GM19239 (cell line): Measurements from ENCODE around the gene R3HDM2.

ENCODE experiments used
- DNase-seq: peaks from one replicate; pipeline ENCODE4 v3.0.0; 2011; ENCODE audit warnings: low spot score; ENCODE audit not compliant: insufficient read length
- FAIRE-seq: peaks from 2 replicates; lab custom pipeline; 2011; peaks lifted over from hg19 to GRCh38; lab: Jason Lieb, UNC

R3HDM2 gene

DNA sequence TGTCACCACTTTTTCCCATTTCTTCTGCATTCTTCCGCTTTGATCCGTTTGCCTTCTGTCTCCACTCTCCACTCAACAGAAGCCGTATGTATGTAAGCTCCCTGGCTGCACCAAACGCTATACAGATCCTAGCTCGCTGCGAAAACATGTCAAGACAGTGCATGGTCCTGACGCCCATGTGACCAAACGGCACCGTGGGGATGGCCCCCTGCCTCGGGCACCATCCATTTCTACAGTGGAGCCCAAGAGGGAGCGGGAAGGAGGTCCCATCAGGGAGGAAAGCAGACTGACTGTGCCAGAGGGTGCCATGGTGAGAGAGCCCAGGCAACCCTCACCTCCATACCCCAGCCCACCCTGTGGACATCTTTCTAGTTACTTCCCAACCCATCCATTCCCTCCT lies 37.1 kb upstream of the R3HDM2 start:
- DNase-seq (no peak), FAIRE-seq (no peak)

DNA sequence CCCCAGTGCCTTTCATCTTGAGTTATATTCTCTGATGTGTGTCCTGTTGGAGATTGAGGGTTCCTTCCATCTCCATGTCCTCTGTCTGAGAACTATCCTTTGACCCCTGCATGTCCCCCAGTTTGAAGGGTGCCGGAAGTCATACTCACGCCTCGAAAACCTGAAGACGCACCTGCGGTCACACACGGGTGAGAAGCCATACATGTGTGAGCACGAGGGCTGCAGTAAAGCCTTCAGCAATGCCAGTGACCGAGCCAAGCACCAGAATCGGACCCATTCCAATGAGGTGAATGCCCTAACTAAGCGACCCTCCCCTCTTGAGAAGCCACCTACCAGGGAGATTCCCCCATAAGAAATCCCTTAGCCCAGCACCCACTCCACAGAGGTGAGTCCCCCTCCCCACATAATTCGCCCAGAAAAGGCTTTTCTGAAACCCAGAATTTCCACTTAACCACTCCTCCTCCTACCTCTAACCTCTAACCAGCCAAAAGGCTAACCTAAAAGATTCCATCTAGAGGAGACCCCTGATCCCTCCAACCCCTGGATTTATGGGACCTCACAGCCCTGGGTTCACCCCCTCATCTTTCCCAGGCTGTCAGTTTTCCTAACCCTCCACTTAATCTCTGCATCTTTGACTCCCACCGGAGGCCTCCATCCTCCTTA lies 36.5 kb upstream of the R3HDM2 start:
- FAIRE-seq: no peak
- DNase-seq: no peak

DNA sequence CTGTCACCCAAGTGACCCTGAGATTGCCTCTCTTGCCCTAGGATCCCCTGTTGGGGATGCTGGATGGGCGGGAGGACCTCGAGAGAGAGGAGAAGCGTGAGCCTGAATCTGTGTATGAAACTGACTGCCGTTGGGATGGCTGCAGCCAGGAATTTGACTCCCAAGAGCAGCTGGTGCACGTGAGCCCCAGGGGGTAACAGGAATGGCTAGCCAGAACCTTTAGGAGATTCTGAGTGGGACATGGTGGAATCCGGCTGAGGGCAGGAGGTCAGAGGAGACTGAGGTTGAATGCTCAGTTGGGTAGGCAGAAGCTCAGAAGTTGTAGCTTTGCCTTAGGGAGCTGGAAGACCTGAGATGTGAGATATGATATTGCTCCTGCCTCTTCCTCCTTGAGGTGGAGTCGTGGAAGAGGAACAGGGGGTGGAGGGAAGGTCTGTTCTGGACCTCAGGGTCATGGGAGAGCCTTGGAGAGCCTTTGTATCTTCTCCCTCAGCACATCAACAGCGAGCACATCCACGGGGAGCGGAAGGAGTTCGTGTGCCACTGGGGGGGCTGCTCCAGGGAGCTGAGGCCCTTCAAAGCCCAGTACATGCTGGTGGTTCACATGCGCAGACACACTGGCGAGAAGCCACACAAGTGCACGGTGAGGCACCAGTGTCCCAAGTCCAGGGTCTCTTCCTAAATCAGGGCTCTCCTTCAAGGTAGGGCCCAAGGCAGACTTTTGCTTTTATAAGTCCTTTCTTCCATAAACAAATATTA lies 35.1 kb upstream of the R3HDM2 start:
- DNase-seq (no peak), FAIRE-seq (no peak)

DNA sequence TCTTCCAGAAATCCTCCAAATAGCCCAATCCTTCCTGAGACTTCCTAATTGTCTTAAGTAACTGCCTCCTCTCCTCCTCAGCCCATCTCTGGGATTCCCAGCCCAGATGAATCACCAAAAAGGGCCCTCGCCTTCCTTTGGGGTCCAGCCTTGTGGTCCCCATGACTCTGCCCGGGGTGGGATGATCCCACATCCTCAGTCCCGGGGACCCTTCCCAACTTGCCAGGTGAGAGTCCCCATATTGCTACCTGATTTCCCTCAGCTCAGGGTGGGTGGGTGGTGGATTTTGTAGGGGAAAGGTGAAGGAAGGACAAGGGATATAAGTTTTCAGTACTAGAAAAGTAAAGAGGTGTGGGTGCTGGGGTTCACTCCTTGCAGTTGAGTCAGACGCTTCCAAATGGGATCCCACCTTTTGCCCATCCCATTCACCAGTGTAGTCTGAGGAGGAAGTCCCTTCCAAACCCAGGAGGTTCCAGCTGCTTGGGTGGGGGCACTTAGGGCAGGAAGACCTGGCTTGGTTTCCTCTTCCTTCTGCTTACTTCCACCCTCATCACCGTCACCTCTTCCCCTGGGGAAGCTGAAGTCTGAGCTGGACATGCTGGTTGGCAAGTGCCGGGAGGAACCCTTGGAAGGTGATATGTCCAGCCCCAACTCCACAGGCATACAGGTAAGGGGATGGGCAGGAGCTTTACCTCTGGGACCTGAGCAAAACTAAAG lies 34.3 kb upstream of the R3HDM2 start:
- DNase-seq: no peak
- FAIRE-seq: no peak

DNA sequence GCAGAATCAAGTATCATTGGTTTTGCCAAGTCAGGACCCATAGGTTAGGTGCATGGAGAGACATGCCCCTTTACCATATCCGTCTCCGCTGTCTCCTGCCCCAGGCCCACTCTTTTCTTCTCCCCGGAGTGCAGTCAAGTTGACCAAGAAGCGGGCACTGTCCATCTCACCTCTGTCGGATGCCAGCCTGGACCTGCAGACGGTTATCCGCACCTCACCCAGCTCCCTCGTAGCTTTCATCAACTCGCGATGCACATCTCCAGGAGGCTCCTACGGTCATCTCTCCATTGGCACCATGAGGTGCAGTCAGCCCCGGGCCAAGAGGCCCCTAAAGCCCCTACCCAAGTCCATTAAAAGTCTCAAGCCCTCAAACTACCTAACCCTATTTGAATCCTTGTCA lies 33.7 kb upstream of the R3HDM2 start:
- DNase-seq (no peak), FAIRE-seq (no peak)

DNA sequence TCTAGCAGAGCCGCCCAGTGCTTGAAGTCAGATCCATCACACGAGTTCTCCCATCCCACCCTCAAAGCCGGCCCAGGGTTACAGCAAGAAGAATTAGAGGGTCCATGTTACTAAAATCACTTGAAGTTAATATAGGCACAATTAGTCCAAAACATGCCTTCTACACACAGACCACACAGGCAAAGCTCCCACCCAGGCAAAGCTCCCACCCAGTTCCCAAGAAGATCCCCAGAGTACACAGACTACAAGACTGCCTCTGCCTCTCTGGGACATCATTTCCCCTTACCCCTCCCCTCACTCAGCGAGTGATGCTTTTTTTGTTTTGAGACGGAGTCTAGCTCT lies 32.0 kb upstream of the R3HDM2 start:
- no peak for DNase-seq
- no peak for FAIRE-seq

DNA sequence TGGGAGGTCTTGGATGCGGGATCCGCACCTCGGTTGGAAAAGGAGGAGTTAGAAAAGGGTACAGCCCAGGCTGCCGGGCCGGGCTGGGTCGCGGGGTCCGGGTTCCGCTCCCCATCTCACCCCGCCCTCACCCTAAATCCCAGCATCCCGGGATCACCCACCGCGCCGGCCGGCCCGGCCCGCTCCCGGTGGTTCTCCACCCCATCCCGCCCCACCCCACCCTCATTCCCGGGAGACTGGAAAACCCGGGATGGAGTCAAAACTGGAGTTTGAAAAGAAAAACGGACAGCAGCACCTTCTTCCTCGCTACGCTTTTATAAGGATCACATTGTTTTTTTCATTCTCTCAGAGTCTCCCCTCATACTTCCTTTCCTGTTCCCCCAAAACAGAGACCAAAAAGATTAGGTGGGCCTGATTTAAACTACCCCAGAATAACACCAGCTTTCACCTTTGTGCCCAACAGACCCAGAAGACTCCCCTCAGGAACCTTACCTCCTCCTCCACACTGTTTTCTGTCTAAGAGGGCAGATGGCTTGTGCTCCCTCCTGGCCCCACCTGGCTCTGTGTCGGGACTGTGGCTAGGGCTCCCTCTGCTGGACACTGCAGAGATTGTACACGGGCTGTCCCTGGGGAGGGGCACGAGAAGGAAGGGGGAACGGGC lies 31.5 kb upstream of the R3HDM2 start:
- DNase-seq (peak; percentile 91), FAIRE-seq (peak; percentile 96)

DNA sequence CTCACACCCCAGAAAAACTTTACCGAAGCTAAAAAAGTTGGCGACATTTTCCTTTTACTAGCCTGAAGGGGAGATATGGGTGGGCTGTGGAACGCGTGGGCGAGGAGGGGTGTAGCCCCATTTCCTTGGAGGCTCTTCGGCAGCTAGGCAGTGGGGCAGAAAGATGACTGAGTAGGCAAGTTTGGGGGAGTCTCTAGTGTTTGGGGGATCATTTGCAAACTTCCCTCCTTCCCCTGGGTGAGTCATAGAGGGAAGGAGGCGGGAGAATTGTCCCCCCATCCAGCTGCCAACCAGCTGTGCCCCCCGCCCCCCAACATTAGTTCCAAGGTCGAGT lies 31.0 kb upstream of the R3HDM2 start:
- FAIRE-seq (no peak), DNase-seq (no peak)

DNA sequence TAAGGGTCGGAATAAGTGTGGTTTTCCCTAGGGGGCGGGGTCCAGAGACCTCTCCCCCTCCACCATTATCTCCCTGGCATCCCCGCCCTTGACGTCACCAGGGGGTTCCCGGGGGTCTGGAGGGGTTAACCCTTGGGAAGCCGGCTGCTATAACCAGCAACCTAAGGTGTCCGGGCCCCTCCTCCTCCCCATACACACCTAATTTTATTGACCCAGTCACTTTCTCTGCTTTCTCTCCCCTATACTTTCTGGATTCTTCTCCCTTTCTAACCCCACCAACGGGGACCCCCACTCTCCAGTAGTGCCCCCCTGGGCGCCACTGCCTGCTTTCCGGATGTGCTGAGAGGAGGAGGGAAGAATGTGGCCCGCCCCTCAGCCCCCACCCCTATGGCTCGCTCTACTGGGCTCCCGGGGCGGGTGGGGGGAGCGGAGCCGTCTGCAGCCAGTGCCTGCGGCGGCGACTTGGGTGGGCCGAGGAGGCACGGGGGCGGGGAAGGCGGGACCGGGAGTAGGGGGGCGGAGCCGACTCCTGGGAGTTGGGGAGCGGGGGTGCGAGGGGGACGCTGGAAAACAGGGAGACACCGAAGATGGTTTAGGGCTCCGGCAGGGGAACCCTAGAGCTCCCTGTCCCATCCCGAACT lies 30.6 kb upstream of the R3HDM2 start:
- DNase-seq (no peak), FAIRE-seq (no peak)

DNA sequence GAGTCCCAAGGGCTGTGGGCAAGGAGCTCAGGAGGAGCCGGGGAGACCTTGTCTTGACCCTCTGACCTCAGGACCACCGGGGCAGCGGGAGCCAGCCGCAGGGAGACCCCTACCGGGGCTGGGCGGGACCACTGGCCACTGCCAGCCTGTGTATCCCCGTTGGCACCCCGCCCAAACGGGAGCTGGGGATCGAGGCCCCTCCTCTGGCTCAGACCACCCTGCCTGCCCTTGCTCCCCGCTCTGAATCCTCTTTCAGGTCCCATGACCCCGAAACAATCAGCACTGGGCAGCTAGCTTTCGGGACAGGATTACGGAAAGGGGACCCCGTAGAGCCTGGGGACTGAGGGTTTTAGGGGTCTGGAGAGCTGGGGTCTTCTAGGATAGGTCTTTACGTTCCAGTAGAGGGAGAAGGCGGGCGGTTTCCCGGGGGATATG lies 30.0 kb upstream of the R3HDM2 start:
- no peak for FAIRE-seq

DNA sequence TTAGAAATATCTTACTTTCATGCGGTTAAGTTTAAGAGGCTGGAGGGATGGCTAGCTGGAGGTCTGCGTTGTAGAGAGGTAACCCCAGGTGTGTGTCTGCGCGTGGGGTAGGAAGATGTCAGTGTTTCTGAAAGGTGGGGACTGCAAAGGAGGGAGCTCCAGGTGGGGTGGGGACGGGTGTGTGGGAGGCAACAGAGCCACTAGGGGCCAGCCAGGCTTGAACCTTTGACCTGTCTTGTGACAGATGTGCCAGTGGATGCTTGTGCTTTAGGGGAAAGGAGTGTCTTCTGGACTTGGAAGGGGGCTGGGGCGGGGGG lies 29.6 kb upstream of the R3HDM2 start:
- FAIRE-seq: no peak
- no peak for DNase-seq

More for the DNA sequence above, 30.0 kb upstream of the R3HDM2 start:
- no peak for DNase-seq

DNA sequence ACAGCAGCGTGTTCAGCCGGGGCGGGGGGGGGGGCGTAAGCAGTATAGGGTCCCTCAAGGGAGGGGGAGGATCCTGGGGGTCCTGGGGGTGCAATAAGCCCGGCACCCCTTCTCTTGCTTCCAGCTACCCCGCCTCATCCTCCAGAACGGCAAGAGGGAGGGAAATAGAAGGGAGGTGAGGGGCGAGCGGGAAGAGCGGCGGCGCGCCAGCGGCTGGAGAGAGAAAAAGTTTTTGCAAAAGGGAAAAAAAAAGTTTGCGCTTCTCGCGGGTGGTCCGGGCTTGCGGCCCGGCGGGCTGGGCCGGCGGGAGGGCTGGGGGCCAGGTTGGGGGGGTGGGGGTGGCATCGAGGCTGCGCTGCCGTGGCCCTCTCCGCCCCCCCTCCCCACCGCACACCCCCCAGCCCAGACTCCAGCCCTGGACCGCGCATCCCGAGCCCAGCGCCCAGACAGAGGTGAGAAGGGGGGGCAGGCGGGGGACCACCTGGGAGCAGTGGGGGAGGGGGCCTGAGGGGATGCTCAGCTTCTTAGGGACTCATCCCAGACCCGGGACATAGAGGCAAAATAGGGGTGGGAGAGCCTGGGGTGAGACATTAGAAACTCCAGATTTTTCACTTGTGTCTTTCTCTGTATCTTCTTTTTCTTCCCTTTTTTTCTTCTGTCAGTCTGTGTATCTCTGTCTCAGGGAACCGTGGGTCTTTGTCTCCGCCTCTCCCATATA lies 29.1 kb upstream of the R3HDM2 start, which contains the start of gene GLI1:
GLI1 (plus strand) TSS at position 36 of the 718 bp plus-strand sequence. CDS start 3,907 bp downstream, outside the sequence.
- no peak for FAIRE-seq
- no peak for DNase-seq

DNA sequence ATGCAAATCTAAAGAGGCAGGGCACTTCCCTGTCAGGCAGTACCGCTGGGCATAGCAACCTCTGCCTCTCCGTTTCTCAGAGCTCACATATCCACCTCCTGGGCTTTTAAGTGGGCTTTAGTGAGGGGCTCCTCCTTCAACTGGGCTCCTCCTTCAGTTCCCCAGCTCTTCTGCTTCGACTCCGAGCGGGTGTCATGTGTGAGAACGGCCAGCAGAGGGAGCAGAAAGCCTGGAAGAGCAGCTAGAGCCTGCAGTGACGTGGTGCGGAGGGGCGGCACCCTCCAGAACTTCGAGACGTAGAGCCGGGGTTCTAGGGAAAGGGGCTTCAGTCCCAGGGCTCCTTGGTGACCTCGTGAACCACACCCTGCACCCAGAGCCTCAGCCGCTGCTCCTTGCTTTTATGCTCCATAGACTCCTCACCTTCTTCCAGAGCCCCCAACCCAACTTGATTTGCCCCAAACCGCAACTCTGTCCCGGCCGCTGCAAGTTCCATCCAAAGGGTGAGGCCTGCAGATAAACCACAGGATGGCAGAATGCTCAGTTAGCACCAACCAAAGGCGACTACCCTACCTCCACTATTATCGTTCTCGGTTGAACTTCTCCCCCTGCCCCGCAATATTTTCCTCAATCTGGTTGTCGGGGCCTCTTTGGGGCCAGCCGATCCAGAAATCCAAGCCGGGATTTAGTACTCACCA lies 28.4 kb upstream of the R3HDM2 start:
- DNase-seq (peak; percentile 81), FAIRE-seq (peak; percentile 92)

DNA sequence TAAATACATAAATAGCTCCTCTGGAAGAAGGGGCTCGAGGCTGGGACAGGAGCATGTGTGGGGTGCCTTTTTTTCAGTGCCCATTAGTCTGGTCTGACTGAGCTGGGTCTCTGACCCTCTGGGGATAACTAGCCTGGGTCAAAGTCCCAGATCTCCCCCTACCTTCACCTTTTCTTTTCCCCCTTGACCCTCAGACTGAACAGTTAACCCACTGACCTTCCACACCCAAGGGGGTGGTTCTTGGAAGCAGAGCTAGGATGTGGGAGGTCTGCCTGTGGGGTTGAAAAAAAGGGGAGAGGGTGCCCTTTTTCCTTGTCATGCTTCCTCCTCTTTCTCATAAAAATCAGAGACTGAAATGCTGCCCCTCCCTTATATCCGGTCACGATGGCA lies 27.8 kb upstream of the R3HDM2 start:
- DNase-seq (no peak), FAIRE-seq (no peak)

DNA sequence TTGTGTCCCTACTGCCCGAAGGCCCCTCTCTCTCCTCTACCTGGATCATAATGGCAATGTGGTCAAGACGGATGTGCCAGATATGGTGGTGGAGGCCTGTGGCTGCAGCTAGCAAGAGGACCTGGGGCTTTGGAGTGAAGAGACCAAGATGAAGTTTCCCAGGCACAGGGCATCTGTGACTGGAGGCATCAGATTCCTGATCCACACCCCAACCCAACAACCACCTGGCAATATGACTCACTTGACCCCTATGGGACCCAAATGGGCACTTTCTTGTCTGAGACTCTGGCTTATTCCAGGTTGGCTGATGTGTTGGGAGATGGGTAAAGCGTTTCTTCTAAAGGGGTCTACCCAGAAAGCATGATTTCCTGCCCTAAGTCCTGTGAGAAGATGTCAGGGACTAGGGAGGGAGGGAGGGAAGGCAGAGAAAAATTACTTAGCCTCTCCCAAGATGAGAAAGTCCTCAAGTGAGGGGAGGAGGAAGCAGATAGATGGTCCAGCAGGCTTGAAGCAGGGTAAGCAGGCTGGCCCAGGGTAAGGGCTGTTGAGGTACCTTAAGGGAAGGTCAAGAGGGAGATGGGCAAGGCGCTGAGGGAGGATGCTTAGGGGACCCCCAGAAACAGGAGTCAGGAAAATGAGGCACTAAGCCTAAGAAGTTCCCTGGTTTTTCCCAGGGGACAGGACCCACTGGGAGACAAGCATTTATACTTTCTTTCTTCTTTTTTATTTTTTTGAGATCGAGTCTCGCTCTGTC lies 26.1 kb upstream of the R3HDM2 start:
- no peak for DNase-seq
- FAIRE-seq: no peak

DNA sequence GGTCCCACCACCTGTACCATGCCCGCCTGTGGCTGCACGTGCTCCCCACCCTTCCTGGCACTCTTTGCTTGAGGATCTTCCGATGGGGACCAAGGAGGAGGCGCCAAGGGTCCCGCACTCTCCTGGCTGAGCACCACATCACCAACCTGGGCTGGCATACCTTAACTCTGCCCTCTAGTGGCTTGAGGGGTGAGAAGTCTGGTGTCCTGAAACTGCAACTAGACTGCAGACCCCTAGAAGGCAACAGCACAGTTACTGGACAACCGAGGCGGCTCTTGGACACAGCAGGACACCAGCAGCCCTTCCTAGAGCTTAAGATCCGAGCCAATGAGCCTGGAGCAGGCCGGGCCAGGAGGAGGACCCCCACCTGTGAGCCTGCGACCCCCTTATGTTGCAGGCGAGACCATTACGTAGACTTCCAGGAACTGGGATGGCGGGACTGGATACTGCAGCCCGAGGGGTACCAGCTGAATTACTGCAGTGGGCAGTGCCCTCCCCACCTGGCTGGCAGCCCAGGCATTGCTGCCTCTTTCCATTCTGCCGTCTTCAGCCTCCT lies 25.4 kb upstream of the R3HDM2 start:
- DNase-seq (peak; percentile 35), FAIRE-seq (peak; percentile 70)

DNA sequence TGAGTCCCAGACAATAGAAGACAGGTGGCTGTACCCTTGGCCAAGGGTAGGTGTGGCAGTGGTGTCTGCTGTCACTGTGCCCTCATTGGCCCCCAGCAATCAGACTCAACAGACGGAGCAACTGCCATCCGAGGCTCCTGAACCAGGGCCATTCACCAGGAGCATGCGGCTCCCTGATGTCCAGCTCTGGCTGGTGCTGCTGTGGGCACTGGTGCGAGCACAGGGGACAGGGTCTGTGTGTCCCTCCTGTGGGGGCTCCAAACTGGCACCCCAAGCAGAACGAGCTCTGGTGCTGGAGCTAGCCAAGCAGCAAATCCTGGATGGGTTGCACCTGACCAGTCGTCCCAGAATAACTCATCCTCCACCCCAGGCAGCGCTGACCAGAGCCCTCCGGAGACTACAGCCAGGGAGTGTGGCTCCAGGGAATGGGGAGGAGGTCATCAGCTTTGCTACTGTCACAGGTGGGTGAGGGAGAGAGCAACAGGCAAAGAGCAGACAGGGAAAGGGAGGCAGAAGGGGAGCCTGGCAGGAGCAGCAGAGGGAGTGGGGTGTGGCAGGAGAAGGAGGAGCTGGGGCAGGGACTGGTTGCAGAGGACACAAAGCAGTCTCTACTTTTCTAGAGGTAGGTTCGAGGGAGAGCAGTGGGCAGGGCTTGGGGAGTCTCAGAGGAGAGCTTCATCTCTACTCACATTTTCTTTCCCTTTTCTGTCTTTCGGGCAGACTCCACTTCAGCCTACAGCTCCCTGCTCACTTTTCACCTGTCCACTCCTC lies 24.7 kb upstream of the R3HDM2 start:
- DNase-seq (no peak), FAIRE-seq (no peak)
